Prostate gland (tissue), 2 donors: ENCODE data around the gene PAX5.

Experiments used
- CTCF ChIP-seq, 4 experiments: fragments of 200-600 bp in 2 of 4; fragments of 450-650 bp in 2 of 4; sonication (generic) in 2 of 4; IDR thresholded peaks; 1 replicate in 3 of 4; 2 replicates in 1 of 4; pipeline ENCODE4 v1.5.1; 2016 to 2019; ENCODE audit warnings: antibody characterized with exemption in 4 of 4, mild to moderate bottlenecking in 2 of 4, moderate library complexity in 2 of 4
- POLR2A ChIP-seq: fragments of 450-650 bp; IDR thresholded peaks from one replicate; pipeline ENCODE4 v1.6.1; 2016; ENCODE audit warnings: antibody characterized with exemption, mild to moderate bottlenecking
- POLR2AphosphoS5 ChIP-seq: sonication (generic); formaldehyde crosslinking; IDR thresholded peaks from one replicate; pipeline ENCODE4 v1.6.1; 2017; ENCODE audit warnings: antibody characterized with exemption

GRCh38 chr9:37035648-37036370 lies 1.7 kb upstream of the PAX5 start:
- TF ChIP-seq CTCF (IDR thresholded peaks at IDR 0.05): no peak
- no peak for TF ChIP-seq POLR2A
- TF ChIP-seq POLR2AphosphoS5: no peak
